K562 (cell line): Measurements from ENCODE around the gene SERAC1. TPM values are rescaled to one million over a fixed set of nuclear protein-coding genes. Genes with fewer than 3 reads are reported as not detected.

Experiments
- ATAC-seq: fragments of 200-7000 bp; cut with Tn5 transposase; 3 replicates; pipeline ENCODE4 v1.9.1; 2020; ENCODE audit warnings: moderate library complexity
- BruUV-seq: library from RNA; stranded (reverse); fragments of 400-500 nt; replicated peaks from 2 replicates; lab custom pipeline; 2021; lab: Mats Ljungman, UMichigan
- CTCF ChIA-PET: fragments of 300-600 bp; formaldehyde crosslinking; extraction: SDS; loops from one replicate; lab custom pipeline; 2021; ENCODE audit warnings: low intra/inter-chr PET ratio; lab: Yijun Ruan, JAX
- POLR2A ChIA-PET: fragments of 300-600, 350-650 bp; sonication (Branson Sonifier 250); formaldehyde crosslinking; extraction: SDS; loops from one replicate; lab custom pipeline; 2021; ENCODE audit warnings: antibody characterized with exemption, inconsistent platforms; lab: Yijun Ruan, JAX
- DNase-seq, 4 experiments: peaks; one replicate each; pipeline versions ENCODE4 v3.0.0 to v3.0.0-alpha.2; 2011 to 2018; ENCODE audit warnings: low spot score in 3 of 4, mixed read lengths in 3 of 4; ENCODE audit errors: extremely low read depth in 1 of 4
- FAIRE-seq: peaks from 2 replicates; lab custom pipeline; 2011; peaks lifted over from hg19 to GRCh38; lab: Jason Lieb, UNC
- H2AFZ ChIP-seq: 2 replicates; pipeline ENCODE4 v1.6.0; 2011; ENCODE audit warnings: low read depth, low read length, control low read depth, inconsistent platforms
- H3K27ac ChIP-seq: fragments of 200-600 bp; 3 replicates; pipeline ENCODE4 v1.8.0; 2011; ENCODE audit warnings: low read depth, mild to moderate bottlenecking, control low read depth, inconsistent platforms, low read length, moderate library complexity, mixed read lengths; ENCODE audit errors: extremely low read depth
- H3K27me3 ChIP-seq, 2 experiments: fragments of 300-600 bp in 1 of 2; 2 replicates in 1 of 2; 3 replicates in 1 of 2; pipeline versions ENCODE4 v1.6.0 to v1.8.0; 2011; ENCODE audit warnings: inconsistent platforms in 2 of 2, low read length in 2 of 2, mild to moderate bottlenecking in 1 of 2, mixed read lengths in 1 of 2, moderate library complexity in 1 of 2; ENCODE audit not compliant: control insufficient read depth in 2 of 2, insufficient read depth in 2 of 2
- H3K36me3 ChIP-seq: fragments of 300-600 bp; 3 replicates; pipeline ENCODE4 v1.8.0; 2011; ENCODE audit warnings: mild to moderate bottlenecking, low read length, inconsistent platforms; ENCODE audit not compliant: control insufficient read depth, insufficient read depth
- H3K4me1 ChIP-seq, 2 experiments: fragments of 200-600 bp in 1 of 2; replicated peaks in 1 of 2; 2 replicates in 1 of 2; 3 replicates in 1 of 2; pipeline versions ENCODE4 v1.5.1 to v1.8.0; 2011; ENCODE audit warnings: inconsistent platforms in 2 of 2, low read length in 2 of 2, mild to moderate bottlenecking in 1 of 2, mixed read lengths in 1 of 2, moderate library complexity in 1 of 2; ENCODE audit not compliant: control insufficient read depth in 2 of 2, insufficient read depth in 2 of 2
- H3K4me2 ChIP-seq: 2 replicates; pipeline ENCODE4 v1.6.1; 2011; ENCODE audit warnings: low read length, control low read depth, inconsistent platforms, mixed read lengths; ENCODE audit not compliant: insufficient read depth
- H3K4me3 ChIP-seq: fragments of 200-600 bp; sonication (generic), shearing (Covaris generic); 2 replicates; pipeline ENCODE4 v1.5.1; 2016; ENCODE audit warnings: control low read depth, inconsistent platforms
- H3K79me2 ChIP-seq: fragments of 200-600 bp; 3 replicates; pipeline ENCODE4 v1.8.0; 2011; ENCODE audit warnings: low read length, inconsistent platforms; ENCODE audit not compliant: control insufficient read depth, insufficient read depth
- H3K9ac ChIP-seq, 2 experiments: 2 replicates each; pipeline versions ENCODE4 v1.6.0 to v1.6.1; 2011; ENCODE audit warnings: low read depth in 2 of 2, low read length in 2 of 2, control low read depth in 1 of 2, inconsistent platforms in 1 of 2, mild to moderate bottlenecking in 1 of 2, mixed read lengths in 1 of 2; ENCODE audit not compliant: insufficient read depth in 1 of 2
- H3K9me1 ChIP-seq: one replicate; pipeline ENCODE4 v1.6.0; 2011; ENCODE audit warnings: inconsistent platforms, mild to moderate bottlenecking, low read length, moderate library complexity; ENCODE audit not compliant: control insufficient read depth, insufficient read depth
- H3K9me3 ChIP-seq: replicated peaks from 2 replicates; pipeline ENCODE4 v1.5.1; 2011; ENCODE audit warnings: low read depth, low read length, inconsistent platforms; ENCODE audit not compliant: control insufficient read depth, insufficient read depth
- H4K20me1 ChIP-seq: replicated peaks from 2 replicates; pipeline ENCODE4 v1.6.1; 2011; ENCODE audit warnings: low read length, inconsistent platforms, mixed read lengths; ENCODE audit not compliant: control insufficient read depth, insufficient read depth
- HCFC1 ChIP-seq: IDR thresholded peaks from 2 replicates; pipeline ENCODE4 v1.6.1; 2012; ENCODE audit warnings: low read depth, low read length, improper control_type of control experiment
- LARP7 ChIP-seq: fragments of 450-650 bp; IDR thresholded peaks from 2 replicates; pipeline ENCODE4 v1.6.1; 2016
- MBD1 ChIP-seq: fragments of 250-450 bp; sonication (Bioruptor Pico); IDR thresholded peaks from 2 replicates; pipeline ENCODE4 v1.8.0; 2022; ENCODE audit warnings: inconsistent platforms
- MCM2 ChIP-seq: fragments of 450-650 bp; IDR thresholded peaks from 2 replicates; pipeline ENCODE4 v1.6.1; 2017; ENCODE audit warnings: low read depth, mild to moderate bottlenecking
- POLR3G ChIP-seq: IDR thresholded peaks from 2 replicates; pipeline ENCODE4 v1.6.1; 2011; ENCODE audit not compliant: insufficient read length, insufficient replicate concordance; ENCODE audit errors: extremely low read depth
- REST ChIP-seq, 2 experiments: fragments of 450-650 bp; formaldehyde crosslinking in 1 of 2; IDR thresholded peaks; 2 replicates each; pipeline versions ENCODE4 v1.4.0 to v1.6.1; 2014 to 2020; ENCODE audit warnings: mild to moderate bottlenecking in 2 of 2, borderline replicate concordance in 1 of 2, low read depth in 1 of 2
- RNF2 ChIP-seq: sonication (generic); IDR thresholded peaks from 2 replicates; pipeline ENCODE4 v1.6.1; 2016
- TAF7 ChIP-seq: fragments of 450-650 bp; IDR thresholded peaks from 2 replicates; pipeline ENCODE4 v1.6.1; 2016; ENCODE audit warnings: missing genetic modification characterization, missing compliant biosample characterization
- TSC22D4 ChIP-seq: fragments of 450-650 bp; IDR thresholded peaks from 2 replicates; pipeline ENCODE4 v1.6.1; 2016; ENCODE audit warnings: missing genetic modification characterization, missing biosample characterization, control low read depth
- ZNF507 ChIP-seq: conservative IDR thresholded peaks from 2 replicates; pipeline ENCODE4 v1.6.1; 2017; ENCODE audit warnings: missing genetic modification characterization, missing compliant biosample characterization
- ZNF740 ChIP-seq, 3 experiments: fragments of 200-800 bp in 1 of 3; sonication (Bioruptor generic) in 1 of 3; sonication (generic) in 1 of 3; formaldehyde crosslinking in 1 of 3; IDR thresholded peaks; 2 replicates each; pipeline versions ENCODE4 v1.6.1 to v1.8.0; 2016 to 2022; ENCODE audit warnings: mild to moderate bottlenecking in 2 of 3, missing compliant biosample characterization in 2 of 3, missing genetic modification characterization in 2 of 3, missing genetic modification reagents in 1 of 3
- WGBS: fragments of 100-300 bp; shearing (Covaris generic); methylation state at CpG from one replicate; pipeline ENCODE4 v1.1.6; 2016; ENCODE audit warnings: low coverage, mixed read lengths; ENCODE audit not compliant: insufficient coverage; ENCODE audit errors: missing lambda C conversion rate; 5-methylcytosine and 5-hydroxymethylcytosine counted together
- in situ Hi-C: fragments of 300-500 bp; cut with MboI; formaldehyde crosslinking; loops from 4 replicates; pipeline ENCODE4 v1.15.0; 2018; ENCODE audit warnings: inconsistent platforms, mixed read lengths
- intact Hi-C: fragments of 100-400 bp; cut with micrococcal nuclease; formaldehyde crosslinking; loops from 2 replicates; pipeline ENCODE4 v1.14.2; 2022
- polyA plus RNA-seq, 8 experiments: library from polyadenylated mRNA; depleted of rRNA in 4 of 8; stranded (reverse) in 5 of 8; unstranded in 3 of 8; fragments of >200 nt; fragmentation: Nextera tagmentation in 2 of 8; fragmentation: Illumina TruSeq in 1 of 8; extraction: Ambion mirVana in 2 of 8; extraction: Trizol in 1 of 8; gene quantifications; 2 replicates each; pipeline versions ENCODE4 v1.2.1 to v1.2.3, GENCODE V29; 2011 to 2014; ENCODE audit warnings: inconsistent platforms in 1 of 8, missing spikeins in 1 of 8
- total RNA-seq, 7 experiments: library from RNA; depleted of rRNA in 6 of 7; stranded (reverse); fragments of >200 nt in 6 of 7; fragmentation: Illumina TruSeq in 2 of 7; extraction: Trizol in 2 of 7; gene quantifications; 2 replicates each; pipeline versions ENCODE4 v1.2.1 to v1.2.3, GENCODE V29; 2011 to 2021; ENCODE audit warnings: low replicate concordance in 1 of 7

The SERAC1 gene
- total and polyA plus RNA-seq, 9 of the 15 experiments (the other 6 are each of a cell fraction or from before 2014, with no cell fraction given) = 1.8 to 6.2 (median 2.8) TPM

- TF ChIP-seq REST (IDR thresholded peaks at IDR 0.05; ENCODE audit: borderline replicate concordance) (no peak), REST (CRISPR knock-in tag; IDR thresholded peaks at IDR 0.05; ENCODE audit: low read depth) (no peak)
These were observed 13.2 kb downstream of the SERAC1 start (continued) for GRCh38 chr6:158154816-158155215.

GRCh38 chr6:158153576-158153975, 14.5 kb downstream of the SERAC1 start:
- ChIA-PET CTCF (no interaction called here), POLR2A (interaction anchor here (0.6 to 1.3 kb wide), 2 partner anchors 43 to 420 kb away, joined by 3 to 4 read pairs; no protein-coding TSS in a partner anchor)
- Histone ChIP-seq H3K9me3 (no peaks in the 10 kb centered on the region), H3K9me1 (no peaks in the 10 kb centered on the region), H3K4me1 (no peaks in the 10 kb centered on the region), H3K79me2 (no peaks in the 10 kb centered on the region), H3K27ac (no peak overlapping the region), H3K36me3 (no peaks in the 10 kb centered on the region), H4K20me1 (no peaks in the 10 kb centered on the region), H2AFZ (no peak overlapping the region), H3K9ac (no peak overlapping the region), H3K4me3 (no peak overlapping the region), H3K4me2 (no peak overlapping the region), H3K27me3 (no peaks in the 10 kb centered on the region)
- no peak for ATAC-seq
- in situ Hi-C loops = no loop called here
- 34% methylated on average over 3 of the region's 3 CpGs for WGBS
- no TSS peak for BruUV-seq
- no peak for DNase-seq
- no peak for FAIRE-seq
- intact Hi-C loops = no loop called here
- TF ChIP-seq ZNF507 (tag) = no peak
- TF ChIP-seq TAF7 (tag) = no peak
- no peak for TF ChIP-seq RNF2
- TF ChIP-seq POLR3G = no peak
- TF ChIP-seq TSC22D4 (tag) = no peak
- TF ChIP-seq HCFC1 = no peak
- no peak for TF ChIP-seq MBD1
- no peak for TF ChIP-seq ZNF740 (CRISPR knock-in tag; IDR thresholded peaks at IDR 0.05)
- no peak for TF ChIP-seq ZNF740 (tag; IDR thresholded peaks at IDR 0.05)
- no peak for TF ChIP-seq MCM2
- no peak for TF ChIP-seq LARP7
